Liver (tissue), 3 donors: ENCODE results near the gene S100A2.

Experiments used
- CTCF ChIP-seq: fragments of 150-350 bp; IDR thresholded peaks from 2 replicates; pipeline ENCODE4 v1.5.1; 2017; ENCODE audit warnings: improper control_type of control experiment, low read depth, low read length; ENCODE audit not compliant: missing input control
- JUND ChIP-seq, 2 donors: IDR thresholded peaks; 2 replicates each; pipeline ENCODE4 v1.6.1; 2016; ENCODE audit warnings: antibody characterized with exemption in 2 of 2
- MAX ChIP-seq: IDR thresholded peaks from 2 replicates; pipeline ENCODE4 v1.6.1; 2016; ENCODE audit warnings: antibody characterized with exemption
- RAD21 ChIP-seq, 2 donors: IDR thresholded peaks; 2 replicates each; pipeline ENCODE4 v1.6.1; 2016; ENCODE audit warnings: antibody characterized with exemption in 2 of 2, mild to moderate bottlenecking in 2 of 2
- donor health status: healthy.
- donor health status: healthy.

- no peak for TF ChIP-seq JUND (IDR thresholded peaks at IDR 0.05)
- TF ChIP-seq CTCF = no peak
- no peak for TF ChIP-seq RAD21 (IDR thresholded peaks at IDR 0.05)
- TF ChIP-seq MAX = no peak
Observed at GRCh38 chr1:153543736-153544135, 21.9 kb downstream of the S100A2 start.
